Stimulated activated CD8-positive, alpha-beta memory T cell treated with anti-CD3 and anti-CD28 coated beads, Interleukin-4, amount 100 ng/mL, for 4 hours (primary cell): ENCODE data around the gene CFAP68.
"Not testable (repeated sequence)": the region's sequence is repeated elsewhere in the genome, so short reads cannot be mapped to it uniquely, and the experiment has no call there.

ENCODE experiments used
- DNase-seq, 2 donors: peaks; one replicate each; pipeline ENCODE4 v3.0.0-alpha.2; 2020; ENCODE audit warnings: low read depth in 2 of 2, low spot score in 1 of 2

Gene CFAP68

GRCh38 chr11:111917312-111917711, 38.0 kb downstream of the CFAP68 start:
- no peak for DNase-seq

GRCh38 chr11:111917788-111918187, 38.4 kb downstream of the CFAP68 start:
- DNase-seq: no peak

- DNase-seq: no peak
These were observed 39.3 kb downstream of the CFAP68 start, which contains the start of gene C11orf52 for GRCh38 chr11:111918390-111919256. TSS of gene C11orf52 (plus strand) at chr11:111918913. CDS start at chr11:111918973, 60 bp downstream.

- DNase-seq: no peak
These were observed 41.6 kb downstream of the CFAP68 start for GRCh38 chr11:111920908-111921307.

- no peak for DNase-seq
These were observed 42.3 kb downstream of the CFAP68 start for GRCh38 chr11:111921541-111922230.

- no peak for DNase-seq
These were observed 43.5 kb downstream of the CFAP68 start for GRCh38 chr11:111922803-111923202.

GRCh38 chr11:111923351-111923788, 44.0 kb downstream of the CFAP68 start:
- DNase-seq: no peak

- no peak for DNase-seq
These were observed 44.6 kb downstream of the CFAP68 start for GRCh38 chr11:111923951-111924350.

GRCh38 chr11:111925953-111926352, 46.6 kb downstream of the CFAP68 start:
- DNase-seq: no peak

GRCh38 chr11:111926505-111927391, 47.4 kb downstream of the CFAP68 start:
- DNase-seq: peak; percentile 84 to 88

GRCh38 chr11:111930472-111930871, 51.1 kb downstream of the CFAP68 start:
- no peak for DNase-seq

- no peak for DNase-seq
These were observed 53.2 kb downstream of the CFAP68 start for GRCh38 chr11:111932611-111932950.

GRCh38 chr11:111933176-111933575, 53.8 kb downstream of the CFAP68 start:
- not testable (repeated sequence) for DNase-seq

GRCh38 chr11:111933872-111934271, 54.5 kb downstream of the CFAP68 start:
- DNase-seq: no peak

- no peak for DNase-seq
These were observed 55.0 kb downstream of the CFAP68 start for GRCh38 chr11:111934306-111934705.
